Activated CD8-positive, alpha-beta memory T cell treated with anti-CD3 and anti-CD28 coated beads for 36 hours (primary cell): ENCODE results near the gene AGXT2. TPM values are rescaled to one million over a fixed set of nuclear protein-coding genes. Genes with fewer than 3 reads are reported as not detected.
"Not testable (repeated sequence)": the region's sequence is repeated elsewhere in the genome, so short reads cannot be mapped to it uniquely, and the experiment has no call there.

Experiments
- CTCF ChIA-PET: fragments of 350-600 bp; sonication (Branson Sonifier 250); formaldehyde crosslinking; loops from one replicate; lab custom pipeline; 2021; ENCODE audit warnings: antibody characterized with exemption; lab: Charles Lee
- POLR2A ChIA-PET: fragments of 350-600 bp; sonication (Branson Sonifier 250); formaldehyde crosslinking; loops from one replicate; lab custom pipeline; 2021; ENCODE audit warnings: antibody characterized with exemption; lab: Charles Lee
- total RNA-seq, 2 experiments: library from RNA; stranded (reverse); gene quantifications; one replicate each; pipeline ENCODE4 v1.2.3, GENCODE V29; 2021

Gene AGXT2
- total RNA-seq, 2 experiments from 2014 or later = not detected

DNA sequence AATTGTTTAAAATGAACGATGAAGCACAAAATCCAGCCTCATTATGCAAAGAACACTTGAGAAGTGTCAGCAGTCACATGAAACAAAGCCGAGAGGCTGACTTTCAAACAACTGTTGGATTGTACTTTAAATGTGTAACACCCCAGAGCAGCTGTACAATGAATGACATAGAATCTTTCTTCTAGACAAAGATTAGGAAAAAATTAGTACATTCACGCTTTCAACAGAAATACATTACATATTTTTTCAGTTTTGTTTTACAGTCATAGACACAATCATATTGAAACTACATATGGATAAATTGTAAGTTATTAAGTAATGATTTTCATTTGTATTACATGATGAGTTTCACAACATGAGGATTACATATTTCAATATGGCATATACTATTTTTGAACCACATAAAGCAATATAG lies 10.6 kb upstream of the AGXT2 start:
- CTCF ChIA-PET = no interaction called here
- POLR2A ChIA-PET = no interaction called here

DNA sequence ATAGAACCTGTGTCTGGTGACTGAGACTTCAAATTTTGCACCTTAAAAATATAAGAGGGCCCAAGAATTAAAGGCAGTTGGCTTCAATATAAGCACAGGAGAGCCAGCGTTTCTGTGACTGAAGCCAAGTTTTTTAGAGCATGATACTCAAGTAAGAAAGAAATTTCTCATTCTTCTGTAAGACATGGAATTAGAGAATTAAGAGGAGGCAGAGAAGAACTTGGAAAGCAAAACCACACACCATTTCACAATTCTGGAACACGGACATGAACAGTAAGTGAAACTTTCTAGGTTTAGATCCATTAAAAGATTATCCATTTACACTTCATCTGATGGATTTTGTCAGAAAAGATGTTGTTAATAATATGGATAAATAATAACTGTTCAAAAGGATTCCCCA lies 8.9 kb upstream of the AGXT2 start:
- CTCF ChIA-PET = no interaction called here
- POLR2A ChIA-PET = no interaction called here

- POLR2A ChIA-PET = no interaction called here
- CTCF ChIA-PET = no interaction called here
These were observed 5.1 kb upstream of the AGXT2 start for GRCh38 chr5:35052838-35053237.

- CTCF ChIA-PET = no interaction called here
These were observed 2.9 kb upstream of the AGXT2 start for GRCh38 chr5:35050541-35051126.

DNA sequence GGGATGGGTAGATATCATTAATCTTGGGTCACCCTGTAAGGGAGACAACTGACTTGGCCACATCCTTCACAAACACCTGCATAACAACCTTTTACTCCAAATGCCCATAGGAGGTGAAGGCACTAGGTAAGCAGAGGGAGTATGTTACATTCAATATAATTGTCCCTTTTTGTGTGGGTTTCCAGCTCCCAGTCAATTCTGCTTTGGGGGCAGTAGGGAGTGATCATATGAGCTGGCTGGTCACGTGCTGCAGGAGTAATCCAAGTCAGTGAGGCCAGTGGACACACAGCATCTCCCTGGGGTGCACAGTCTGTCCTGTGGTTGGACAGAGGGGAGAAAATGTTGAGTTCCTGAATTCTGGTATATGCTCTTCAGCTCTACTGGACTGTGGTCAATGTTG lies 1.2 kb upstream of the AGXT2 start:
- CTCF ChIA-PET = no interaction called here
- POLR2A ChIA-PET = no interaction called here

More at GRCh38 chr5:35050541-35051126, 2.9 kb upstream of the AGXT2 start:
- POLR2A ChIA-PET = no interaction called here

DNA sequence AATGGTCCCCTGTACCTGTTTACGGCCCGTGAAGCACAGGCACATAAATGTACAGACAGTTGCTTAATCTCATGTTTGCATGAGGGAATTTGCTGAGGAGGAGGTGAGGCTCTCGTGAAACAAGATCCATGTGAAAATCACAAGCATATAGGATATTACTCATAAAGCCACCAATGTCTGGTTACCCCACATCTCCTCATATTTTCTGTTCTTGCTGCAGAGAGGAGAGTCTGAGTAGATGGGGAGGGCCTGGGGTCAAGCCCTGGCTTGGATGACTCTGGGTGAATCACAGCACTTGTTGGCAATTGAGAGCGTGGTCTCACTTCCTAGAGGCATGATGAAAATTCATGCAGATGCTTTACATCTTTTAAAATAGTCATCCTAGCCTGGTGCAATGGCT lies 975 bp downstream of the AGXT2 start:
- POLR2A ChIA-PET = no interaction called here

DNA sequence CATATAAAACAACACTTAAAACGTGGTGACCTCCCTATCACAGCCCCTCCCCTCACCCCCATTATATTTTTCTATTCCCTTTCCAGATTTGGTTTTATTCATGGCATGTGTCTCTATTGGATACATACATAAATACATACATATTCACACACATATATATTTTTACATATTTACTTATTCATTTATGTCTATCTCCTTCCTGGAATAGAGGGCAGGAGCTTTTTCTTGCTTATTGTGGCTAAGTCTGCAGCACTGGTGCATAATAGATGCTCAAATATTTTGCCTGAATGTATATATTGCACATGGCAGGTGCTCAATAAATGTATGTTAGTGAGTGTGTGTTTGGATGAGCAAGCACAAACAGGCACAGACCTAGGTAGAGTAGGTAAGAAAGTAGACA lies 2.5 kb downstream of the AGXT2 start:
- ChIA-PET POLR2A (no interaction called here), CTCF (no interaction called here)

More for the DNA sequence above, 975 bp downstream of the AGXT2 start:
- CTCF ChIA-PET = no interaction called here

GRCh38 chr5:35044649-35045048 lies 3.1 kb downstream of the AGXT2 start:
- ChIA-PET POLR2A (no interaction called here), CTCF (interaction anchor here (0.9 kb wide), 1 partner anchor 41 kb away, joined by 3 read pairs; no protein-coding TSS in a partner anchor)

DNA sequence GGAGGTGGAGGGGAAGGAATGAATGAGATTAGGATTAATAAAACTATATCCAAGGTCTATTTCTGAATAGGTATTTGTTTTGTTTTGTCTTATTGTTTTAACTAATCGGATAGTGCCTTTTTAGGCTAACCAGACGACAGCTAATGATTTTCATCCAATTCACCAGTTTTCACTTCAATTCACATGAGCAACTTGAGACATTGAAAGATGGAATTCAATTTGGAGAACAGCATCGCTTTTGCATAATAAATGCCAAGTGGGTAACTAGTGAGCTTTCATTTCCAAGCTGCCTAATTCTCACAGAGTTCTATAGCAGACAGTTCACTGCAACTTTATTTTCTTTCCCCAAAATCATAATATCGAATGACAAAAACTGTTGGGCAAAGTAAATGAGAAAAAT lies 5.0 kb downstream of the AGXT2 start:
- ChIA-PET POLR2A (no interaction called here), CTCF (no interaction called here)

GRCh38 chr5:35041261-35041660 lies 6.5 kb downstream of the AGXT2 start:
- ChIA-PET POLR2A (no interaction called here), CTCF (no interaction called here)

DNA sequence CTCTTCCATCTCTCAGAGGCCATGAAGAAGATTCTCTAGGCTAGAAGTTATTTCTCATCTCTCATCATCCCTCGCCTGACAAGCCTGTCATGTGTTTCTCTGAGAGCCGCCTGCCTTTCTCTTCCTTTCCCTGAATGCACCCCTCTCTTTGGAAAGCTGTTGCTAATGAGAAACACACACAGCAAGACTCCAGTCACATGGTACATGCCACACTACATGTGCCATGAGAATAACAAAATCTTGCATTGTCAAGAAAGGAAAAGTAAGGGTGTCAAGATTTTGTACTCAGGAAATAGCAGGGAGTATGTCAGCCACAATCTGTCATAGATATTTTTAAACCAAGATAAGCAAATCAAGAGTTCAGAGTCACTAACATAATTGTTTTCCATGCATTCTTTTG lies 8.9 kb downstream of the AGXT2 start:
- CTCF ChIA-PET = no interaction called here

DNA sequence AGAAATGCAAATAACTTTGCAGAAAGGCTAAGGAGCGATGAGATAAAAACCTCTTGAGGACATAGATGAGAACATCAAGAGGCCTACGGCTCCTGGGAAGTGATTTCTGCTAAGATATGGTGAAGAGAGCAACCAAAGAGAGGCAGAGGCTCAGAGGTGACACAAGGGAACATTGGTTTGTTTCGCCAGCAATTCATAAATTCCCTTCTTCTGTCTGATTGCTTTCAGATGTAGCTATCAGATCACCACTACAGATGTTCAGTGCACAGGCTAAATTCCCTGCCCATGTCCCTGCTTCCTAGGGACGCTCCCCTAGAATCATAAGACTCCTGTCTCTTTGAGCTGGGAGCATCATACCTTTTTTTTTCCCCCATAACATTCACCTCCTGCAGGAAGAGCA lies 11.2 kb downstream of the AGXT2 start:
- ChIA-PET CTCF (no interaction called here), POLR2A (no interaction called here)

More for the DNA sequence above, 8.9 kb downstream of the AGXT2 start:
- POLR2A ChIA-PET = no interaction called here

DNA sequence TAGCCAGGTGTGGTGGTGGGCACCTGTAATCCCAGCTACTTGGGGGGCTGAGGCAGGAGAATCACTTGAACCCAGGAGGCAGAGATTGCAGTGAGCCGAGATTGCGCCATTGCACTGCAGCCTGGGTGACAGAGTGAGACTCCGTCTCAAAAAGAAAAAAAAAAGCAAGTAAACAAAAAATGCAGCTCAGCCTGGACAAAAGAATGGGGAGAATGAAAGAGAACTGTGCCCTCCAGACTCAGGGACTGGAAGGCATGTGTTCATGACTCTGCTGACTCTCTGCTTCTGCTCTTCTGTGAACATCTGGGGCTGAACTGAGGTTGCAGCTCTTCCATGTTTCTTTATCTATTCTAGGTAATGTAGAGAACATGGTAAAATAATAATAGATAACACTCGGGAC lies 11.8 kb downstream of the AGXT2 start:
- CTCF ChIA-PET, POLR2A ChIA-PET: not testable (repeated sequence)

- POLR2A ChIA-PET = no interaction called here
- CTCF ChIA-PET = no interaction called here
These were observed 12.5 kb downstream of the AGXT2 start for GRCh38 chr5:35035271-35035670.

DNA sequence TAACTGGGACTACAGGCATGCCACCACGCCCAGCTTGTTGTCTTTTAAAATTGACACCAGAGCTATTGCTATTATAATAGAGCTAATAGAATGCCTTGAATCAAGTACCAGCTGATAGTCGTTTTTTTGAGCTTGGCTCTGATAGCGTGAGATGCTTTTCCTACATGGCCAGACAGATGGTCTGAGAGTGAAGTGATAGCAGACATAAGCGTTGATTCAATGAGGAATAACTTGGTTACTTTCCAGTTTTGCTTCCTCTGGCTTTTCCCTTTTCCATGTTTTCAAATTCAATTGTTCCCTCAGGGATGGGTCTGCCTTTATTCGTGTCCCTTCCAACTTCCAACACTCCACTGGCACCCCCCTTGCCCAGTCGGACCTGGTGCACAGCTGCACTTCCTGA lies 15.4 kb downstream of the AGXT2 start:
- CTCF ChIA-PET = no interaction called here
- POLR2A ChIA-PET = no interaction called here

- ChIA-PET CTCF (no interaction called here), POLR2A (no interaction called here)
These were observed 16.5 kb downstream of the AGXT2 start for GRCh38 chr5:35031276-35031675.

GRCh38 chr5:35030426-35031100 lies 17.2 kb downstream of the AGXT2 start:
- ChIA-PET CTCF (no interaction called here), POLR2A (no interaction called here)

GRCh38 chr5:35029333-35029732 lies 18.4 kb downstream of the AGXT2 start:
- ChIA-PET POLR2A (no interaction called here), CTCF (interaction anchor here (1.6 kb wide), 1 partner anchor 26 kb away, joined by 6 read pairs; no protein-coding TSS in a partner anchor)

DNA sequence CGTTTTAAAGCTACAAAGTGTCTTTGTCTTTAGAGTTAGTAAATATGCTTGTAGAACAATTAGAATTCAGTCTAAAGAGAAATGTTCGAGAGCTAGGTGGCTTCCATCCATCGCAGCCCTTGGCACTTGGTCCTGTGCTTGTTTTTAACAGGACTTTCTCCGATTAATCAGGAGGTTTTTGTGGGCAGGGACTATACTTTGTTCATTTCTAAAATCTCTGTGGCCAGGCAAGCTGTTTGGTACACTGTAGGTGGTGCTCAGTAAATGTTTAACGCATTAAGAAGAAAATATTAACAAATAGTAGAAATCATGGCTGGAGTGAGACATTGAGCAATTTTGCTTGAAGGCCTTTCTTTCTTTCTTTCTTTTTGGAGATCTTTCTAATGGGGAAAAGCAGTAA lies 20.8 kb downstream of the AGXT2 start:
- ChIA-PET POLR2A (no interaction called here), CTCF (interaction anchor here (0.9 kb wide), 1 partner anchor 24 kb away, joined by 4 read pairs; no protein-coding TSS in a partner anchor)

DNA sequence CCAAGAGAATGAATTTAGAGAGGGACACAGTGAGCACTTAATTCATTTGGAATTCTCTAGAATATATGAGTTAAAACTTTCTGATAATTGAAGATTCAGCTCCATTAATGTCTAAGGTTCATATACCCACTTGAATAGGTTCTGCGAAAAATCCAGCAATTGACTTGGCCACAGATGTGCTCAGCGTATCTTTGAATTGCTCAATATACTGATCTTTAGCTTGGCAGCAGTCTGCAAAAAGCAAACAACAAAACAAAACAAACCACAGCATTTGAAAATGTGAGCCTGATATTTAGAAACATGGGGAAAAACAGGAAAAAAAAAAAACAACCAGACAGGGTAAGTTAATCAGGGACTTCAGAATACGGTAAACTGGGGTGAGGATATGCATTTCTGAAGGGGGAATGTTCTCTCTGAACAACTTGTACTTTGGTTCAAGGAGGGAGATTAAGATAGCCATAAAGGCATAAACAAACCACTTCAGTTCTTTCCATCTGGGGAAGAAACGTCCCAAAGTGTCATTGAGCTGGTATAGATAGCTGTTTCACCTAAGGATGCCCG lies 21.4 kb downstream of the AGXT2 start:
- CTCF ChIA-PET = interaction anchor here (0.9 kb wide), 1 partner anchor 23 kb away, joined by 4 read pairs; no protein-coding TSS in a partner anchor
- POLR2A ChIA-PET = no interaction called here
